ENCODE data around the gene HP1BP3.

GRCh38 chr1:20834780-20835179, 47.7 kb upstream of the HP1BP3 start:
- no peak for TF ChIP-seq CTCF (IDR thresholded peaks at IDR 0.05; ENCODE audit: poor library complexity, severe bottlenecking)
- no peak for TF ChIP-seq EP300 (conservative IDR thresholded peaks at IDR 0.05; ENCODE audit: poor library complexity, severe bottlenecking)
- TF ChIP-seq POLR2AphosphoS5 (IDR thresholded peaks at IDR 0.05) = no peak
